Measurements from ENCODE around the gene RBBP5.

RBBP5 gene

DNA sequence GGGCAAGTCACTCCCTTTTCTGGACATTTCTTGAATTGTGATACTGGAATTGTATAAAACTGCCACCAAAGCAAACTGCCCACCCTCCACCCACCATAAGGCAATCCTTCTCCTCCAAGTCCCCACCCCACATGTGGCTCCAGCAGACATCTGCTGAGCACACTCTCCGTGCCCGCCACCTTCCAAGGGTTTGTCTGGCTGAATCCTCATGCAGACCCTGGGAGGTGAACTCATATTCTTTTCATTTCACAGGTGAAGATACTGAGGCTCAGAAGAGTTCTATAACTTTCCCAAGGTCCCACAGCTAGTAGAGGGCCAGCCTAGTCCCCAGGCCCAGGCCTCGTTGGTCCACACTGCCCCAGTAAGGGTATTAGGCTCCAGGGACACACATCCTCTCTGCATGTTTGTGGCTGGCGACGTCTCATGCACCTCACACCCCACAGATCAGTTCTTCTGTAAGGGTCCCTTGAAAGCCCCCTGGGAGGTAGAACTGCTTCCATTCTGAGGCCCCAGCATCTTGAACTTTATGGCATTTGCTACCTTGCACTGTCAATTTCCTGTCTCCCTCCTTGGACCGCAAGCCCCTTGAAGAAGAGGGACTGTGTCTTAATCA lies 64.7 kb downstream of the RBBP5 start:
- DNase-seq (ENCODE audit: low read depth) = no peak

DNA sequence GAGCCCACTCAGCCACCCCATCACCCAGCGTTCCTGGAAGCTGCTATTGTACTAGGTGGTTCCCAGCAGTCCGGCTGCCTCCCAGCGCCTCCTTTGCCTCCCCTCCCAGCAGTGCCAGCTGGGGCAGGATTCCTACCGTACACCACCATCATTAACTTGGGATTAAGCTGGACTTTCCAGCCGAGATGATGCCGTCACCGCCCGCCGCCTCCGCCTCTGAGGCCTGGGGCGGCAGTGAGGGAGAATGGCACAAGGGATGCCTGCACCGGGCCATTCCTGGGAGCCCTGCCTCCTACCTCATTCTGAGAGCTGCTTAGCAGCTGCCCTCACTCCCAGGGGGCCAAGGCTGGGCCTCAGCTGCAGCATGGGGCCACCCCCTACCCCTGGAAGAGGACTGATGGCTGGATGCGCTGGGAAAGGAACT lies 65.6 kb downstream of the RBBP5 start:
- DNase-seq (ENCODE audit: low read depth) = no peak

DNA sequence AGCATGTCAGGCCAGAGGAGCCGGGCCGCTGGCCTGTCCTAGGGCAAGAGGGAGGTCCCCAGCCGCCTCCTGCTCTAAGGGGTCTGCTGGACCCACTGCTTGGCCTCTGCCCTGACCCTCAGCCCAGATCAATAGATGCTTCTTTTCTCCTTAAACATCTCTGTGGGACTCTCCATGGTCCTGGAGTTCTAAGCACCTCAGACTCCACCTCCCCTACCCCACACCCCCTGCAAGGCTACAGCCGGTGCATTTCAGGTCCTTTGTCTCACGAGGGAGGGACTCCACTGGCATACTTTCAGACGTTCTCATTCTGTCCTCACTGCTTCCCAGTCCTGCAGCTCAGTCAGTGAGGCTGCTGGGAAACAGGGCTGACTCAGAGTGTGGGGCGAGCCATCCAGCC lies 67.8 kb downstream of the RBBP5 start:
- no peak for DNase-seq (ENCODE audit: low read depth)

DNA sequence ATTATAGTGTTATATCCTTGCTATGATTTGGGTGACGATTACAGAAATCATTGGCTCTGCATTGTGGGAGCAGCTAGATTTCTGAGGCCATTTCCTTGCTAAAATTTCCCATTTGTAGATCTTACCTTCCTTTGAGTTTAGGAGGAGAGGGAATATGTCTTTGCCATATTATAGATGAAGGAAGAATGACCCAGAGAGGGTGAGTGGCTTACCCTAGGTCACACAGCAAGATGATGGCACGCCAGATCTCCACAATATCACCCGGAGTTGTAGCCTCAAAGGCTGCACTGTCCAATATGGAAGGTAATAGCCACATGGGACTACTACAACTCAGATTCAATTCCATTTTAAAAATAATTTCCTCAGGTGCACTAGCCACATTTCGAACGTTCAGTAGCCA lies 68.5 kb downstream of the RBBP5 start:
- no peak for DNase-seq (ENCODE audit: low read depth)

DNA sequence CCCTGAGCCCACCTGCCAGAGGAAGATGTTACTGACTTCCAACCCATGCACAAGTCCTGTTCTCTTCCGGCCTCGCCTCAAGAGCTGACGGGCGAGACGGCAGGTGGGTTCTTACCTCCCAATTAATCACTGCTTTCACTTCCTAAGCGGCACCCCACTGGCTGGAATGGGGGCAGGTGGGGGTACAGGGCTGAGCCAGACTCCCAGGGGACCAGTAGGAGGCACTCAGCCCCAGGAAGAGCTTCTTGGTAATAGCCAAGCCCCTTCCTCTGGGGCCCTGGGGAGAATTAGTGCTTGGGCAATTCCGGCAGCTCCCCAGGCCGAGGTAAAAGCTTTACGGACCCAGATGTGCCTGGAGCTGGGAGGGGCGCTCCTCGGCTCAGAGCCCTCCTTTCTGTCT lies 69.1 kb downstream of the RBBP5 start:
- DNase-seq (ENCODE audit: low read depth) = no peak

DNA sequence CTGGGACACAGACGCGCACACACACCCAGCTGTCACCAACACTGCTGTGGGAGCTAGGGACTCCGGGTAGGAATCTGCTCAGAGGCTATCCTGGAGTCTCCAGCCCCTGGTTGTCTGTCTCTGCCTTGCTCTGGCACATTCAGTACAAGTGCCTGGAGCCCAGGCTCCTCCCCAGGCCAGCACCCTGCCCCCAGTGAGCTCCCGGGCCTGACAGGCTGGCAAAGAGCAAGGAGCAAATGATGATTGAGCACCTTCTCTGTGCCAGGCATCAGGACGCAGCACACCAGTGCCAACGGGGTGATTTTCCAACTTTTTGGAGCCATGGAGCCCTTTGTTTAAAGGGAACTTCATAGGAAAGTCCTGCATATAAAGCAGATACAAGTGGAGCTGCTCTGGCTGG lies 72.3 kb downstream of the RBBP5 start:
- no peak for DNase-seq (ENCODE audit: low read depth)

DNA sequence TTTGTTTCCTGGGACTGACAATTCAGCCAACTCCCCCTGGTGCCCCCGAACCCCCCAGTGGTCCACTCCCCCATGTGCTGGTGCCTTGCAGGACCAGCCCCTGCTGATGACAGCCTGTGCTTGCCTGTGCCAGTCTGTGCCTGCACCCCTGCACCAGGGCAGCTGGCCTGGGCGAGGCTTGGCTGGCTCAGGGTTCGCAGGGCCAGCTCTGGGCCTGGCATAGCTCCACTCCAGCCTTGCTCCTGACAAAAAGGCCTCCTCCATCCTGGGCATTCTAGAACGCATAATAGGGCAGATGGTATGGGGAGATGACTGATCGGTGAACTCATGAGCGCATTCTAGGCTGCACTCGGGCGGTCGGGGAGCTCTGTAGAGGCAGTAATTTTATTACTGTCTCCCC lies 73.4 kb downstream of the RBBP5 start:
- DNase-seq (ENCODE audit: low read depth) = no peak

DNA sequence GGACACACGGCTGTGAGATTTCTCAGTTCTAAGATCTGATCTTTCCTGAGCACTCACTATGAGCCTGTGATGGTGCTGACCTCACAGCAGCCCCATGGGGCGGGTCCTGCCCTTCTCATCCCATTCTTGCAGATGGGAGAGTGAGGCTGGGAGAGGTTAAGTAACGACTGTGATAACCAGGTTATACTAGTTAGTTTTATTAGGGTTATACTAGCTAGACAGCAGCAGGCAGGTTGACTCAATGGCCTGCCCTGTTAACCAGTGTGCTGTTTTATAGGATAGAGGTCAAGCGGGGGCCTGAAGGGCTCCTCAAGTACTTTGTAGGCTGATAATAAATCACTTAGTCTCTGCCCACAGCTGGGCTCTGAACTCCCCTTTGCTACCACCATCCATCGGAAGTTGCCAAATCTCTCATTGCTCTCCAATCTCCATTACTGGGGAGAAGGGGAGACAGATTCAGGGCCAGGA lies 74.0 kb downstream of the RBBP5 start:
- DNase-seq (ENCODE audit: low read depth) = no peak

DNA sequence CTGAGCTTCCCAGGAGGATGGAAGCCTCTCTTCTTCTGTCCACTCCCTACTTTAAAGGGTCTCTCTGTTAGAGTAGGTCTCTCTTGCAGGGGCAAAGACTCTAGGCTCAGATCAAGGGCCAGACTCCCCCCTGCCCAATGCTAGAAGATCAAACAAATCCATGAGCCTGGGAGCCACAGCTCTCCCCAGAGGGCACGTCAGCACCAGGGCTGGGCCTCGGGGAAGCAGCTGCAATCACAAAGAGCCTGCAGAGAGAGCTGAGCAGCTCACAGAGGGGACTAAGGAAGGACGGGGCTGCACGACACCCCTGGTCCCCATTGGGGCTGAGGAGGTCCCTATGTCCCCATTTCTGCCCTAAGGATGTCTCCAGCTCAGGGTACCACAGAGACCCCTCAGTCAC lies 74.9 kb downstream of the RBBP5 start:
- no peak for DNase-seq (ENCODE audit: low read depth)

DNA sequence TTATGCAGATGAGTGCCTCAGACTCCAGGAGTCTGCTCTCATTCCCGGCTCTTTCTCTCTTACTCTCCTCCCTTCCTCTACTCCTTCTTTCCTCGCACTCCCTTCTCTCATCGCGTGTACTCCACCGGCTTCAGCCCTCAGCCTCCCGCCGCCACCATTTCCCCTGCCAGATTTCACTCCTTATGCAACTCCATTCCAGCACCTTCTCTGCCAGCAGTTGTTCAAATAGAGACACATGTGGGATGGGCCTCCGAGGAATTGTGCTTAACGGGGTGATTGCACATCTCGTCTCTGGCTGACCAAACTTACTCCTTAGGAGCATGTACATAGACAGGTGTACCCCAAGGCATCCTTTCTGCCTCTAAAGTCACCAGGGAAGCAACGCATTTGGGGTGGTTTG lies 76.6 kb downstream of the RBBP5 start:
- DNase-seq (ENCODE audit: low read depth) = no peak

DNA sequence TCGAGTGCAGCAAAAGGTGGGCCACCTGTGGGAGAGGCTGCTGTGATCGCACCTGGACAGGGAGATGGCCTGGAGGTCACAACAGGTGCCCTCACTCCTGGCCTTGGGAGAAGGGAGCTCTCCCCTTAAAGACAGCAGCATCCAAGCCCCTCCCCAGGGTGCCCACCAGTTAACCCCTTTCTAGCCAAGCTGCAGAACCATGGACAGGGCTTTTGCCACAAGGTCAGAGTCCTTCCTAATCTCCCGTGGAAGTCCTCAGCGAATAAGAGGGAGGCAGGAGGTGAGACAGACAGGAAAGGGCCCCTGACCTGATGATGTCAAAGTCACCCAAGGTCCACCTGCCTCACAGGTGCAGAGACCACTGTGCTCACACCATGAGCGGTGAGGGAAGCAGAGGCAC lies 77.0 kb downstream of the RBBP5 start:
- no peak for DNase-seq (ENCODE audit: low read depth)

DNA sequence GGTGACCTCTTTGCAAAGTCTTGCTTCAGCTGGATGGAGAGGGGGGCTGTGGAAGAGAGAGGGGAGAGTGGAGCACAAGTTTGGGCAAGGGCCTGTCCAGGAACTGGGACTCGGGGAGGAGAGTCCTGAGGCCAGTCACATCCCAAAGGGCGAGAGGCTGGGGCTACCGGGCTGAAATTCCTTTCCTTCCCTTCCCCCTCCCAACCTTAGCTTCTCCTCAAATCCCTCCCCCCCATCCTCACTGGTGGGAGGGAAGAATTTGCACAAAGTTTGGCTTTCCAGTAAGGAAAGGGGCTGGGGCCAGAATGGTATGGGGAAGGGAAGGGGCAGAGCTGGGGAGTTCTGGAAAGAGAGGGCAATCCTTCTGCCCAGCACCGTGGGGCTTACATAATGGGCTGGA lies 77.9 kb downstream of the RBBP5 start:
- no peak for DNase-seq (ENCODE audit: low read depth)

DNA sequence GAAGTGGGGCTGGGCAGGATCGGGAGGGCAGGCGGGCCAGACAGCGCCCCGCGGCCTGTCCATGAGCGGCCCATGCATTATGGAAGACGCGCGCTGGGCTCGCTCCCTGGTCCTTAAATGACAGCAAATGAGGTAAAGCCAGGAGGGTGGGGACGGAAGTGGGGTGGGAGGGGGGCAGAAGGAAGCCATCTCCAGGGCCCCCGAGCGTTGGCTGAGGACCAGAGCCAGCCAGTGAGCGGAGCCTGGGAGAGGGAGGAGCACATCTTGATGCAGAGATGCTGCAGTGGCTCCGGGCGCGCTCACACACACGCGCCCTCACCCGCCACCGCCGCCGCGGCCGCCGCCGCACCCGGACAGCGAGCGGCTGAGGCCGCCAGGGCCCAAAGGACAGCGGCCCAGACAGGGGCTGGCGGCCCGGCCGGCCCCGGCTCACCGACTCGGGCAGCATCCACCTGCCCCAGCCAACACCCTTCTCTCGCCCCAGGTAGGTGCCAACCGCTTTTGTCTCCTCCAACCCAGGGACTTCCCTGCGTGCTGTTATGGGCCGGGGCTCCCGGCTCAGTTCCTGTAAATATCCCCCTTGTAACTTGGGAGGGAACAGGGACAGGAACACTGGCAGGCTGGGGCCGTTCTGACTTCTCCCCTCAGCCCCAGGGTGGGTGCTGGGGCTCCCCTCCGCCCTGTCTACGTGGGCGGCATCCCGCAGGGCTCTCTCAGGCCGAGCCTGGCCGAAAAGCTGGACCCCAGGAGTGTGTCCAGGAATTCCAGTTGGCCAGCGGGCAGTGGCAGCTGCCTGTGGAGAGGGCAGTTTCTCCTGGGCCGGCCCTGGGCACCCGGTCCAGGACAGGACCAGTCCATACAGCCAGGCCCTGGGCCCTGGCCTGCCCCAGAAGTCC lies 78.6 kb downstream of the RBBP5 start, which contains the start of gene CNTN2:
Gene CNTN2 (plus strand): TSS at position 302 of the 896 bp plus-strand sequence. CDS start 9,974 bp downstream, outside the sequence.
- no peak for DNase-seq (ENCODE audit: low read depth)

DNA sequence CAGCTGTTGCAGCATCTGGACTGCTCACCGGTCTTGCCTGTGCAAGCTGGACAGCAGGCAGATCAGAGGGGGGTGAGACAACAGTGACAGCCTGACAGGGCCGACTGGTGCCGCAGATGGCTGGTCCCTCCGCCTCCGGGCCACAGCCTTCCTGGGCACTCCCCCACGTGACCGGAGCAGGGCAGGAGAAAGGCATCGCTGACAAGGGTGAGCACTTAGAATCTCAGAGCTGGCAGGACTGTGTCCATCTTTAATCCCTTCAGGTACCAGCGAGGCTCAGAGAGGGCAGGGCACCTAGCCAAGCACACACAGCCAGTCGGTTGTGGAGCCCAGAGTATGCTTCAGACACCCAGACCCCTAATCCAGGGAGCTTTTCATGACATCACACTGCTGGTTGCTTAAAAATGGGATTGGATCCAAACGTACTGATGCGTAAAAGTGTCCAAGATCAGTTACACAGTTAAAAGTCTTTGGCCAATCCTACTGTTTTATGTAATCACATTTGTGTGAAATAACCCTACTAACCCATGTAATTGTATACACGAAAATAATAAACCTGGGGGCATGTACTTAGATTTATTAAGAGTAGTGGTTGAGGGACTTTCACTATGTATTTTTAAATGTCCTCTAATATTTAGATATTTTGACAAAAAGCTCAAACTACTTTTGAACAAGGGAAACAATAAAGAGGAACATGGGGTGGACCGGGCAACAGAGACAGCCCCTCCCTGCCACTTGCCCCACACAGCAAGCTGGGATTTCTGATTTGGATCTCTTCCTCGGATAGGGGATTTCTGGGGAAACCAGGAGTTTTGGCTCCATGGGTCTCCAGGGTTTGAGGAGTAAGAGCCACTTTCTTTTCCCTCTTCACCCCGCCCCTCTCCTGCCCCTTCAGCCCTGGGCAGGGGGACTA lies 79.5 kb downstream of the RBBP5 start:
- DNase-seq (ENCODE audit: low read depth) = no peak

DNA sequence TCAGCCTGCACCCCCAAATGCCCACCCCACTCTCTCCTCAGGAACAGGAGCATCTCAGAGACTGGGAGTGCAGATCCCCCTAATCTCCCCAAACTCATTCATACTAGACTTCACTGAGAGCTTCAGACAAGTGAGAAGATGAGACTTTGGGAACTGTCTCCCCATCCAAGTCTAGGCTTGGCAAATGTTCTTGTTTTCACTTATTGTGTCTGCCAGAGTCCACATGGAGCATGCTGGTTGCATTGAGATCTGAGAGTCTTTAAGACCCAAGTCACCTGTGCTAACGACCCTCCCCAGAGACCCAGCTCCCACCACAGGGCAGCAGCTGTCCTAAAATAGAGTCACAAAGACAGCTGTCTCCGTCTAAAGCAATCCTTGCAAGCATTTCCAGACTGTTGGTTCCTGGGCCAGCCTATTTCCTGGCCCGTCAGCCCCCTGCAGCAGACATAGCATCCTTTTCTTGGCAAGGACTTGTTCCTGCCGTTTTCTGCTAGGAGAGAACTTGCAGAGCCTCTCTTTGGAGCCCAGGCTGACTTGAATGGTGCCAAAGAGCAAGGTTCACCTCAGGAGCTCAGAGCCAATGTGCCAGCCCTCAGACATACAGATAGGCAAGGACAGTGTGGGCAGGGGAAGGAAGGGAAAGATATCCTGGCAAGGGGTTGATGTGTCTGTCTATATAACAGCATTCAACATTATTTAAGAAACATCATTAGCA lies 80.6 kb downstream of the RBBP5 start:
- no peak for DNase-seq (ENCODE audit: low read depth)

DNA sequence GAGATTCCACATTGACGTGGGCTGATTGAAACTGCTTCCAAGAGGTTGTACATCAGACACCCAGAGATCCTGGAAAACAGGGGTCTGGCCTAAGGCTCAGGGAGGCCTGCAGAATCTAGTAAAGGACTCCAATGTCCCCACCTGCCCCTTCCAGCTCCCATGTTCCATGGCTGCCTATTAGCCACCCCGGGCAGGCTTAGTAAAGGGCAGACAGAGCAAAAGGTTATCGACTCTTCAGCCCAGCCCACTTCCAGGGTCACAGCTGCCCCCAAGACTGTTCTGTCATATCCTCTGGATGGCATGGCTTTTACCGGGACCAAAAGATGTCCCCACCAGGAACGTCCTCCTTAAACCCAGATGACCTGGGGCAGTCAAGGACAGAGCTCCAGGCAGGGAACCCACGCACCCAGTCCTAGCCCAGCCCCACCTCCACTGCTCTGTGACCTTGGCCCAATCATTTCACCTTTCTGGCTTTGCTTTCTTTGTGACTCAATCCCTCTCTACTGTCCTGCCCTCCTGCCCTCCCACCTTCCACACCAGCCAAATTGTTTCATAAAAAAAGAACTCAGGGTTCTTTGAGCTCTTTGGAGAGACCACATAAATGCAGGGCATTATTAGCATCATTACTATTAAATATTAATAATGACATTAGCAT lies 83.5 kb downstream of the RBBP5 start:
- no peak for DNase-seq (ENCODE audit: low read depth)

DNA sequence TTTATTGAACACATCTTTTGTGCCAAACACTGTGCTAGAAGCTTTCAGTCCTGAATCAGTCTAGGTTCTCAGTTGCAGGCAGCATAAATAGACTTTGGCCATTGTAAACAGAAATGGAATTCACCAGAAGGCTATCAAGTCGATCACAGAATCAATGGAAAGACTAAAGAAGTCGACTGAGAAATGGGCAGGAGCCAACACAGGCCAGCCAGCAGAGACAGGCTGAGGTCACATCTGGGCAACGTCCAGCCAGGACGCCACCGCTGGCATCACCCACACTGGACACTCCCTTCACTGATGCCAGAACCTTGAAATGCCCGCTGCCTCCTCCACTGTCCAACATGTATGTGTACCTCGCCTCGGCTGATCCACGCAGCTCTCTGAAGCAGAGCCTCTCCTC lies 84.2 kb downstream of the RBBP5 start:
- DNase-seq (ENCODE audit: low read depth) = no peak
